GM12878 (cell line): Measurements from ENCODE around the gene ADGRB2.

ENCODE experiments used
- CTCF ChIP-seq, 3 experiments: IDR thresholded peaks in 2 of 3; conservative IDR thresholded peaks in 1 of 3; 2 replicates each; pipeline ENCODE4 v1.5.1; 2011; ENCODE audit warnings: low read depth in 3 of 3, low read length in 3 of 3, mild to moderate bottlenecking in 3 of 3, control low read depth in 2 of 3, moderate library complexity in 2 of 3, inconsistent platforms in 1 of 3, mixed read lengths in 1 of 3; ENCODE audit not compliant: control insufficient read depth in 2 of 3, insufficient read depth in 1 of 3; ENCODE audit errors: extremely low read depth in 1 of 3
- GATAD2B ChIP-seq: fragments of 450-650 bp; conservative IDR thresholded peaks from 2 replicates; pipeline ENCODE4 v1.6.1; 2017; ENCODE audit warnings: low read depth, mild to moderate bottlenecking, moderate library complexity
- RCOR1 ChIP-seq: conservative IDR thresholded peaks from 2 replicates; pipeline ENCODE4 v1.6.1; 2012; ENCODE audit warnings: low read depth, low read length, improper control_type of control experiment

- no peak for TF ChIP-seq CTCF (IDR thresholded peaks at IDR 0.05 in 2 of 3, conservative IDR thresholded peaks at IDR 0.05 in 1 of 3; ENCODE audit: control insufficient read depth in 2 of 3, extremely low read depth in 1 of 3, insufficient read depth in 1 of 3, low read depth in 3 of 3, low read length in 3 of 3)
- no peak for TF ChIP-seq RCOR1
- TF ChIP-seq GATAD2B: no peak
Measured at GRCh38 chr1:31734582-31735107, 29.5 kb downstream of the ADGRB2 start.
